ENCODE measurements around the gene SORT1. TPM values are rescaled to one million over a fixed set of nuclear protein-coding genes. Genes with fewer than 3 reads are reported as not detected.

SORT1 gene
- total and polyA plus RNA-seq, 2 of the 8 experiments (the other 6 are each of a cell fraction or from before 2014, with no cell fraction given): 18.7 to 69.6 TPM

DNA sequence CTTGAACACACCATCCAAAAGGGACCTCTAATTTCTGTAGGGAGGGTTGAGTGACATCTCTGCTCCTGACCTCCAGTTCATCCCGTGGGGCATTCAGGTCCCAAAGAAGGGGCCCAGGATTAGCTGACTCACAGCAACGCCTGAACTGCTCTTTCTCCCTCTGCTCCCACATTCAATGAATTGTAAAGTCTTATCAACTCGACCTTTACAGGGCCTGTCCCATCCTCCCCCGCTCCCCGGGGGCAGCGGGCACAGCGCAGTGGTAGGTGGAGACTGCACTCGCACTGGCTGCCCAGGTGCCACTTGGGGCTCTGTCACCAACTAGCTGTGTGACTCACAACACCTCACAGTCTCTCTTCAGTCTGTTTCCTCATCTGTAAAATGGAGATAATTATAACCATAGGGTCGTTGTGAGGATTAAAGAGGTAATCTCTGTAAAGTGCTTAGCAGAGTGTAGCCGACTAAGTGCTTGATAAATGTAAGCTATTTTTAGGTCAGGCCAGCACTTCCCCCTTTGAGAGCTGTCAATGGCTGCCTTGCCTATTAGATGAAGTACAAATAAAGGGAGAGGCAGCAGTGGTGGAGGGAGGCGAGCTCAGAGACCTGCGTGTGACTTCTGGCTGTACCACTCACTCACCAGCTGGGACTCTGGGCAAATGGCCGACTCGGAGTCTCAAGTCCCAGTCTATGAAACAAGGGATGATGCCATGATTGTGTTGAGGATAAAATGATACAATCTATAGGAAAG lies 90.3 kb downstream of the SORT1 start (continued):
- TF ChIP-seq NANOG (IDR thresholded peaks at IDR 0.05; ENCODE audit: insufficient read depth, low read depth, low read length, poor library complexity, severe bottlenecking) (no peak), BCL11A (IDR thresholded peaks at IDR 0.05; ENCODE audit: low read depth in 2 of 2, low read length in 2 of 2) (no peak)
